ENCODE measurements around the gene SGCE.

Gene SGCE

GRCh38 chr7:94600267-94600666 is 55.7 kb downstream of the SGCE start:
- TF ChIP-seq CTCF (IDR thresholded peaks at IDR 0.05; ENCODE audit: low read depth, low read length): no peak
- in situ Hi-C loops (cut with HindIII; ENCODE audit: low sequenced_read_pairs): no loop called here
- DNase-seq (ENCODE audit: low read depth, low spot score): no peak
- H3K4me3 ChIP-seq (ENCODE audit: low read depth, low read length): no peak overlapping the region

DNA sequence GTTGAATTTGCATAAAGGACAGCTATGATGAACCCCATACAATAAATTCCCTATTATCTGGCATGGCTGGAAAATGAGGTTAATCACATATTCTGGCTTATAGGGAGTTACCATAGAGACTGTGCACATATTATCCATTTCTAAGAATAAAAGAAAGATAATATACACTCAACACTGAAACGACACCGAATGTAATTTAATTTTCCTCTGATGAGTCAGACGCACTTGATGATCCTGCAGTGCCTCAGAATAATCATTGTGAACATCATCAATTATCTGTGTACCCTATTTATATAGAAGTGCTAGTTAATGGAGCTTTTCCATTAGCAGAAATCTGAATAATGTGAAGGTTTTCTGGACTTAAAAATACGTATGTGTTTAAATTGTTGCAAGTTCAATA is 60.2 kb downstream of the SGCE start:
- in situ Hi-C loops (cut with HindIII; ENCODE audit: low sequenced_read_pairs): no loop called here

DNA sequence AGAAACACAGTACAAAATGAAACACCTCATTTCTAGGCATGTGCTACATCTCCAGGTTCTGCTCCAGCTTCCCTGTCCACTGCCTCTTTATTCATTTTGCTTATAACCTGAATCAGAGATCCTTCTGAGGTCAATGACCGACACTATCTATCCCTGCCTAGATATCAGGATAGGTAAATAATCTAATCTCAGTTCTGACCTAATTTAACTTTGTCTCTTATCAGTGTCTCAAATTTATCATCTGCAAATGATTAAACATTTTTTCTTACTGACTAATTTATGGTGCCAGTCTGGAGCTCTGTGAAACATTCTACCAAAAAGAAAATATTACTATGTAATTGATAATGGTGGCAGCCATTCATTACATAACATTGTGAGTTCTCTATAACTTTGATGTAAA is 61.1 kb downstream of the SGCE start:
- no peak for DNase-seq (ENCODE audit: low read depth, low spot score)
- in situ Hi-C loops (cut with HindIII; ENCODE audit: low sequenced_read_pairs): no loop called here
- TF ChIP-seq CTCF (IDR thresholded peaks at IDR 0.05; ENCODE audit: low read depth, low read length): no peak
- H3K4me3 ChIP-seq (ENCODE audit: low read depth, low read length): no peak overlapping the region

More for the DNA sequence above, 60.2 kb downstream of the SGCE start:
- no peak overlapping the region for H3K4me3 ChIP-seq (ENCODE audit: low read depth, low read length)
- DNase-seq (ENCODE audit: low read depth, low spot score): no peak
- no peak for TF ChIP-seq CTCF (IDR thresholded peaks at IDR 0.05; ENCODE audit: low read depth, low read length)

DNA sequence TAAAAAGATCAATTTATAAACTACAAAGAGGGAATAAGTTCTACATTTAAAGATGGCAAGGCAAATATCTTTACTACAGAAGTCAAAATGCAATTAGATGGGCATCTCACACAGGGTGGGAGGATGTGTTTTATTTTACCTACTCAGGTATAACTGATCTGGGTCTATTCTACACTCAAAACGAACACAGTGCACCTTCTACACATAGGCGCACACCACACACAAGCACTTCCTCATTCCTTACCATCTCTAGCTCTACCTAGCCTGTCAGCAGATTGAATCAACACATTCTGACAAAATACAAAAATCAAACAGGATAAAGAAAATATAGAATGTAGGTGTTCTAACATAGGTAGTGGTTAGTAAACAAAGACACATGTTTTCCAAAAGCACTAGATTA is 64.8 kb downstream of the SGCE start:
- in situ Hi-C loops (cut with HindIII; ENCODE audit: low sequenced_read_pairs): no loop called here
- DNase-seq (ENCODE audit: low read depth, low spot score): no peak
- H3K4me3 ChIP-seq (ENCODE audit: low read depth, low read length): no peak overlapping the region
- TF ChIP-seq CTCF (IDR thresholded peaks at IDR 0.05; ENCODE audit: low read depth, low read length): no peak

DNA sequence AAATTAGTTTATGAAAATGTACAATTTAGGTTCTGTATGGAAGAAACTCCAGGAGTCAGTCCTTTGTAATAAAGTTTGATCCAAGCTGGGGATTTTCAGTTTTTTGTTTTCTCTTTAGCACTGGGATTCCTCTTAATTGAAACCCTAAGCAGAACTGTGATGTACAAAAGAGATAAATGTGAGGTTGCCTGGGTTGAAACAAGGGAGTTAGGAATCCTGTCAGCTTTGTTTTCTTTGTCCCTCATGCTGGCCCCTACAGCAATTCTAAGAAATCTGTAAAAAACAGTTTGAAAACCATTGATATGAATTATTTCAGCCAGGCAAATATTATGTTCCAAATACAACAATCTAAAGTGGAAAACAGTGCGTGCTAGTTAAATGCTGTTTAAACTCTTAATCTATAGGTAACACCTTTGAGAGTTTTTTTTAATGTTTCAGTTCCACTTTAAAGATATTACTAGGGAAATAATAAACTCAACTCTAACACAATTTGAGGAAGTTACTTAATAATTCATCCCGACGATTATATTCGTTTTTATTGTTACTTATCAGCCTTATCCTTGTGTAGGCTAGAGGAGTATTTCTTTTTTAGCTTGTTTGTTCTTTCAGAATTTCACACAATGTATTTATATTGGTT is 65.3 kb downstream of the SGCE start:
- in situ Hi-C loops (cut with HindIII; ENCODE audit: low sequenced_read_pairs): no loop called here
- no peak for TF ChIP-seq CTCF (IDR thresholded peaks at IDR 0.05; ENCODE audit: low read depth, low read length)
- DNase-seq (ENCODE audit: low read depth, low spot score): no peak
- no peak overlapping the region for H3K4me3 ChIP-seq (ENCODE audit: low read depth, low read length)

DNA sequence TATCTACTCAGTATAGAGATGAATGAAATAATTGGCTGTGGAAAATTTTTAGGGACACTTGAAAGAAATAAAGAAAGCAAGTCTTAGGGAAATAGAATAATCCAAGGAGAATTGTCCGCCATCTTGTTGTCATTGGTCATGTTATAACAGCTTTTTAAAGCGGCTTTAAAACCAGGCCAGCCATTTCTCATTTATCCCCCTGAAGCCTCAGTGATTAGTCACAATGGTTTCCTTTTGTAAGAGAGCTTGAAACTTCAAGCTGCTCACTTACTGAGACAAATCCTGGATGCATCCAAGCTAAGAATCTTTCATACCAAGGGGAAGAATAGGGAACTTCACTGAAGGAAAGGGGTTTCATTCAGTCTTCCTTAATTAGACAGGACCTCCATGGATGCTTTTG is 67.9 kb downstream of the SGCE start:
- TF ChIP-seq CTCF (IDR thresholded peaks at IDR 0.05; ENCODE audit: low read depth, low read length): no peak
- H3K4me3 ChIP-seq (ENCODE audit: low read depth, low read length): no peak overlapping the region
- in situ Hi-C loops (cut with HindIII; ENCODE audit: low sequenced_read_pairs): no loop called here
- DNase-seq (ENCODE audit: low read depth, low spot score): peak; percentile 7

DNA sequence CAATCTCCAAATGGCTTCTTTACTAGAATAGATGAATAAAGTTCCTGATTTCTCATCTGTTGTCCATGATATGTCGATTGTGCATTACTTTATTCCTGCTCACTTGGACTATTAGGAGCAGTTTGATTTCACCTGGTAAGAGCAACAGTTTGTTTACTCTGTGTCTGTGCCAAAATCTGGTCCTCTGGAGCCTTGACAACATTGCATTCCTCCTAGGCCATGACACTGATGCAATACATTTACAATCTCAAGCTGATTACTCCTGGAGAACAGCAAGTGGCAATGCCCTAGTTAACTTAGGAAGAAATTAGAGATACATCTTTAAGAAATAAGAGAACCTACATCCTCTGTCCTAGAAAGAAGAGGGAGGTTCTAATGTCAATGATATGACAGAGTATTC is 71.8 kb downstream of the SGCE start:
- no peak for TF ChIP-seq CTCF (IDR thresholded peaks at IDR 0.05; ENCODE audit: low read depth, low read length)
- DNase-seq (ENCODE audit: low read depth, low spot score): peak; percentile 24
- in situ Hi-C loops (cut with HindIII; ENCODE audit: low sequenced_read_pairs): no loop called here
- no peak overlapping the region for H3K4me3 ChIP-seq (ENCODE audit: low read depth, low read length)
